Measurements from ENCODE around the gene UBE2S.
"Not testable (repeated sequence)": the region's sequence is repeated elsewhere in the genome, so short reads cannot be mapped to it uniquely, and the experiment has no call there.

The UBE2S gene

DNA sequence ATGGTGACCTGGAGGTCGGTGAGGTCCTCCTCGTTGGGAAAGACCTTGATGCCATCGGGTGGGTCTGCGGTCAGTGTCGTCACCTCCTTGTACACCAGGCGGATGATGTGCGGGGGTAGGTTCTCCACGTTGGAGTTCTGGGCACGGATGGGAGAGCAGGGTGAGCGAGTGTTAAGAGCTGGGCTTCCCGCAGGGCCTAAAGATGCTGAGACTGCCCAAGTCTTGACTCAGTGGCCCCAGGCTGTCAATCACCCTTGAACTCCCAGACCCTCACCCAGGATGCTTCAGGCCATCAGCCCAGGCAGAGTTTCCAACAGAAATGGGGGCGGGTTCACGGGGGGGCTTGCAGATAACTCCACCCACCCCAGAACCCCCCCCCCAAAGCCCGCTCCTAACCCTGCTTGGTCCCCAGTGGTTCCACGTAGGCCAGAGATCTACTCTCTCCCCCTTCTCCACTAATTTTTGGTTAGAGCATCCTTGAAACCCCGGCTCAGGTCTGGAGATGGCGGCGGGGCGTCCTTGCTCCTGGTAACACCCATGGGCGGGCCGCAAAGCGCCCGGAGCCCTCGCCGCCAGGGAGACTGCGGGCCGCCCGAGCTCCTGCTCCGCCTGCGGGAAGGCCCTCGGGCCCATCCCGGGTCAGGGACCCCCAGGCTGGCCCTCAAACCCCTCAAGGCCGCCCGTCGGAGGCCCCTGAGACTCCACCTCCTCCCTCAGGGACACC is 600 bp downstream of the UBE2S start:
- no peak for DNase-seq (ENCODE audit: low read depth in 2 of 2, low spot score in 1 of 2)

DNA sequence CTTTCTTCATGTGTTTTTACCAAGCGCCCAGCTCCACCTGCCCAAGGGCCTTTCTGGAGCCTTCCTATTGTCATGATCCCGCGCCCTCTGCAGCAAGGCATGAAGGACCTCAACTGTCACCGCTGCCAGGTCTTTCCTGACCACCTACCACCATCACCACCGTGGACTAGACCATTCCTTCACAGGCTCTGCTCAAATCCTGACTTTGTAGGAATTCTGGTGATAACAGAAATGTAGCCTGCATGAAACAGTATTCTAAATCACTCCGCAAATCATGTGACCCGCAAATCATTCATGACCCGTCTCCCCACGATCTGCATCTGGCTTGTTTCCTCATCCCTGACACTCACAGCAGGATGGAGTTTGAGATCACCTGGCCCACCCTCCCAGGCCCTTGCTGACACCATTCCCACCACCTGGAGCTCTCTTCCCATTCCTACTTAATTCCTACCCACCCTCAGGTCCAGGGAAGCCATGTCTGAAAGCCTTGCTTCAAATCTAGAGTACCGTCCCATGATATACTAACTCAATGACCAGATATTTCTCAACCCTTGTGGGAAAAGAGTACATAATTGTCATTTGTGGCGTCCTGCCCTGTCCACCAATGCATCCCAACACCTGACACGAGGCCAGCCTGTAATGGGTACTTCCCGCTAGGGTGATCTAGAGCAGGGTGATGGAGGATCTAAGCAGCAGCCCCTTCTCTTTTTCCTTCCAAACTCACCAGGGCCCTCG is 1.3 kb downstream of the UBE2S start:
- DNase-seq (ENCODE audit: low read depth in 2 of 2, low spot score in 1 of 2) = no peak

DNA sequence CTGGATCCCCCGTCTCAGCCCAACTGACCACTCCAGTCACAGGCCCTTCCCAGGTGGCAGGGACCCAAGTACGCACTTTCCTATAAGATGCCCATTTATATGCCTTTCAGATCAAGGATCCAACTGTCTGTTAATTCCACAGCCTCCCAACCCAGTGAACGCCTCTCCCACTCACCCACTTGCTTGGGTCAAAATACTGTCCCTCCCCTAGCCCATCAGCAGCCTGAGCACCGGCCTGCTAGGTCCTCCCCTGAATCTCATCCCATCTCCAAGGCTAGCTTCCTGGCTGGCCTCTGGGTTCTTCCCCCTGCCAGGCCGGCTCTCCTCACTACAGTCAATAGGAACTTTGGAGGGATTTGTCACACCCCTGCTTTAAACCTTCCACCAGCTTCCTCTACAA is 1.9 kb downstream of the UBE2S start:
- DNase-seq (ENCODE audit: low read depth in 2 of 2, low spot score in 1 of 2) = no peak

DNA sequence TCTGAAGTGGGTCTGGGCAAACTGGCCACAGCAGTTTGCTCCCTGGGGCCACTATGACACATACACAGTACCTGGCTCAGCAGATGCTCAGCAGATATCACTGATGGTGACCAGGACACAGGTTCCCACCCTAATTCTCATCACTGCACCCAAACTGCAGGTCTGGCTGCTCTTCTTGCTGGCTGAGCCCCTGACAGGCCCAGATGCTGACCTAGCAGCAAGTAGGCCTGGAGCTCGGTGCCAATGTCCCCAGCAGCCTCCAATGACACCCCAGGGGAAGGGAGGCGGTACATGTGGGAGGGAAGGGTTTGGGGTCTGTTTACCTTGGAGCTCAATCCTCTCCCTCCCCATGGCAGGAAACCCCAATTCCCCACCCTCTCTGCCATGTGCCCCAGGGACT is 5.1 kb downstream of the UBE2S start:
- no peak for DNase-seq (ENCODE audit: low read depth in 2 of 2, low spot score in 1 of 2)

DNA sequence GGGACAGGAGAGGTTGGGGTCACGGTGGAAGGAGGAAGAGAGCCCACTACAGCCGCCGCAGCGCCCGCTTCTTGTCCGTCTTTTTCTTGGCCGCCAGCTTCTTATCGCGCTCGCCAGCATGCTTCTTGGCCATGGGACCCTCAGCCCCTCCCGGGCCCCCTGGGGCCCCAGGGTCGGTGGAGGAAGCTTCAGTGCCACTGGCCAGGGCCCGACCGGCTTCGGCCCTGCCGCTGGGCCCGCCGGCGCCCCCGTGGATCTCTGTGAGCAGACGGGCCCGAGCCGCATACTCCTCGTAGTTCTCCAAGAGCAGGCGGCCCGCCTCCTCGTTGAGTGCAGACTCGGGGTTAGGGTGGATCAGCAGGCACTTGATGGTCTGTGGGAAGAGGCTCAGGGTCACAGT is 6.2 kb downstream of the UBE2S start:
- not testable (repeated sequence) for DNase-seq (ENCODE audit: low read depth in 2 of 2, low spot score in 1 of 2)

DNA sequence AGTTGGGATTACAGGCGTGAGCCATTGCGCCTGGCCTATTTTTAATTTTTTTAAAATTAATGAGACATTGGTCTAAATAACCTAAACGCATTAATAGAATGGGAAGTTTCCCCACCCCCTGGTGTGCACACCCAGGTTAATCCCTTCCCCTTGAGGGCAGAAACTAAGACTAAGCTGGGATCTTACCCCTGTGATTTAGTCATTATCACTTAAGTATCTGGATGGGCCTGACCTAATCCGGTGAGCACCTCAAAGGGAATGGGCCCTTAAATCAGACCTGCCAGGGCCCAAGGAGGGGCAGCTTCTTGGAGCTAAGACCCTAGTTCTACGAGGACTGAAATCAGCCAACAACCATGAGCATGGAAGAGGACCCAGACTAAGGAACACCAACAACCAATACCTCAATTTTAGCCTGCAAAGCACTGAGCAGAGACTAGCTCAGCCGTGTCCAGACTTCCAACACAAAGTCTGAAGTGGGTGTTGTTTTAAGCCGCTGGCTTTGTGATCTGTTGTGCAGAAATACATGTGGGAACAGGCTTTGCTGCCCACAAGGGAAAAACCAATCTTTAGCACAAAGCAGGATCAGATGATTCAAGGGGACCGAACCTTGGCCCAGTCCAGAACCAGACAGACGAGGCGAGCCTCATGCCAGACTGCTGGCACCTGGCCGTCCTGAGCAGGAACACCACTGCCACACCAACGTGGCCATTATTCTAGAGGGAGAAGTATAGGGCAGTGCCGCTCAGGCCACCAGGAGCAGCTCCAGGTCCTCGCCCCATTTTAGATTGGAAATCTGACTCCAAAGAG is 7.1 kb downstream of the UBE2S start:
- no peak for DNase-seq (ENCODE audit: low read depth in 2 of 2, low spot score in 1 of 2)

DNA sequence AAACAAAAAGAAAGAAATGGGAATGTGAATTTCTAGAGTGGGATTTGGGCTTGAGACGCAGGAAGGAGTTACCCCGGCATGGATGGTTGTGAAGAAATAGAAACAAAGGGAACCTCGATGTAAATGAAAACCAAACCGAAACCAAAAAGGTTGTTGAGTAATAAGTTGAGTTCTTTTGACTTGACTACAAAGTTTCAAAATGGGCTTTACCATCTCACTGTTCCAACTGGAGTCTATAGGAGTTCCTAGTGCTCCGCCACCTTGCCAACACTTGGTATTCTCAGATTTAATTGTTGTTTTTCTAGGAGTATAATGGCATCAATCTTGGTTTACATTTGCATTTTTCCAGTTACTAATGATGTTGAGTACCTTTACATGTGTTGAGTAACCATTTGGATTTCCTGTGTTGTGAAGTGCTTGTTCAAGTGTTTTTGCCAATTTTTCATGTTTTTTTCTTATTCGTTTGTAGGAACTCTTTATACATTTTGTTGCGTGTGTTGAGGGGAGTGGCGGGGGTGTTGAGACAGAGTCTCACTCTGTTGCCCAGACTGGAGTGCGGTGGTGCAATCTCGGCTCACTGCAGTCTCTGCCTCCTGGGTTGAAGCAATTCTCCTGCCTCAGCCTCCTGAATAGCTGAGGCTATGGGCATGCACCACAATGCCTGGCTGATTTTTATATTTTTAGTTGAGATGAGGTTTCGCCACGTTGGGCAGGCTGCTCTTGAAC is 9.2 kb downstream of the UBE2S start:
- DNase-seq (ENCODE audit: low read depth in 2 of 2, low spot score in 1 of 2) = no peak

DNA sequence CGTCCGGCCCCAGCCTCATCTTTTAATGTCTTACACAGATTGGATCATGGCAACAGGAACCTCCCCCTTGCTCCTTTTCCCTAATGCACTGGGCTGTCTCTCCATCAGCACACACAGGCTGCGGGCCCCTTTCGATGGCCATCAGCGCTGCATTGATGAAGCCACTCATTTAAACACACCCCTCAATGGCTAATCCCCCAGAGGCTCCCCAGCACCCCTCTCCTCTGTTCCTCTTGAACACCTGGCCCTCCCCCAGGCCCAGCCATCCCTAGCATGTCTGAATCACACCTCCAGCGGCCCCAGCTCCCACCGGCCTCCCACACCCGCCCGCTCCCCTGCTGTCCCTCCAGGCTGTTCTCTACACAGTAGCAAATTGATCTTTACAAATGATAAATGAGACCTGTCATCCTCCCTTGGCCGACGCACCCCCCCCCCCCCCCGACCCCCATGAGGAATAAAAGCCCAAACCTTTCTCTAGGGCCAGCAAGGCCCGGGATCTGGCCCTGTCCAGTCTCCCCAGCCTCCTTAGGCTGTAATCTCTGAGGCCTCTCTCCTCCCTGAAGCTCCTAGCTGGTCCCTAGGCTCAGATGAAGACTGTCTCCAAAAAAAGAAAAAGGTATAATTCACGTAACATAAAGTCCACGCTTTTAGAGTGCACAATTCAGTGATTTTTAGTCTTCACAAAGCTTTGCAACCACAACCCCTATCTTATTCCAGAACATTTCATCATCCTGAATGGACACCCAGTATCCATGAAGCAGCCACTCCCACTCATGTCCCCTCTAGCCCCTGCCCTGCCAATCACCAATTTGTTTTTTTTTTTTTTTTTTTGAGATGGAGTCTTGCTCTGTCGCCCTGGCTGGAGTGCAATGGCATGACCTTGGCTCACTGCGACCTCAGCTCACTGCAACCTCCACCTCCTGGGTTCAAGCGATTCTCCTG is 14.5 kb downstream of the UBE2S start:
- no peak for DNase-seq (ENCODE audit: low read depth in 2 of 2, low spot score in 1 of 2)

DNA sequence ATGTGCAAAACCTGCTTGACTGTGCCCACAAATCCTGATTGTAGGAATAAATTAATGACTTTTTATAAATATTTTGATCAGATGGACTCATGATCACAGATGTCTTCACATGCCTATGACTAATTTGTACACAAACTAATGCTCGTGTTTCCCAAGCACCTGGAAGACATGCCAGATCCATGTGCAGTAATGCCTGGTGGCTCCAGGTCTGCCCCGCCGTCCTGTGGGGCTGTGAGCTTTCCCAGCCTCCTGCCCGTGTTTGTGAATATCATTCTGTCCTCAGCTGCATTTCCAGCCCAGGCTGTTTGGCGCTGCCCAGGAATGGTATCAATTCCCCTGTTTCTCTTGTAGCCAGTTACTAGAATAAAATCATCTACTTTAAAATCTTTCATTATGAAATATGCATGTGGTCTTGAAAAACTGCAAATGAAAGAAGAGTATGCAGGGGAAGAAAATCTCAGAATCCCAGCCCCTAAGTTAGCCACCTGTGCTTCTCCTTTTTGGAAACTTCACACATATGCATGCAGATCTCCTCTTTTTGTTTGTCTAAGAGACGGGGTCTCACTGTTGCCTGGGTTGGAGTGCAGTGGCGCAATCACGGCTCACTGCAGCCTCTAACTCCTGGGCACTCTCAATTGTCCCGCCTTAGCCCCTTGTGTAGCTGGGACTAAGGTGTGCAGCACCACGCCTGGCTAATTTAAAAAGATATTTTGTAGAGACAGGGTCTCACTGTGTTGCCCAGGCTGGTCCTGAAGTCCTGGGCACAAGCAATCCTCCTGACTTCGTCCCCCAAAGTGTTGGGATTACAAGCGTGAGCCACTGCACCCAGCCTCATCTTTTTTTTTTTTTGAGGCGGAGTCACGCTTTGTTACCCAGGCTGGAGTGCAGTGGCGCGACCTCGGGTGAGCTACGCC is 15.6 kb downstream of the UBE2S start:
- DNase-seq (ENCODE audit: low read depth in 2 of 2, low spot score in 1 of 2) = no peak

DNA sequence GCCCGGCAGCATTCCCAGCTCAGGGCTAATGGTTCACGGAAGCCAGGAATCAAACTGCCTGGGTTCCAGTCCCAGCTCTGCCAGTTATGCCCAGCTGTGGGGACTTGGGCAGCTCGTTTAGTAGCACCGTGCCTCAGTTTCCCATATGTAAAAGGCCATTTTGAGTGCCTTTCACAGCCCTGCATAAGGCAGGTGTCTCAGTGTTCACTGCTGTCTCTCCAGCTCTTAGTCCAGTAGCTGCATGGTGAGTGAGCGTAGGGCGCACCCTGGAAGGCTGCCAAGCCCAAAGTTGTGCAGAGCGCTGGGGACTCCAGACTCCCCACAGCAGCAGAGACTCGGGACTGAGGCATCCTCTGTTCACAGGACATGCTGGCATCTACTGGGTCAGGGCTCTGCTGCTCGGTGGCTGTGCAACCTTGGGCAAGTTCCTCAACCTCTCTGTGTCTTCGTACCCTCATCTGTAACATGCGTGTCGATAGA is 16.4 kb downstream of the UBE2S start:
- DNase-seq (ENCODE audit: low read depth in 2 of 2, low spot score in 1 of 2) = no peak

DNA sequence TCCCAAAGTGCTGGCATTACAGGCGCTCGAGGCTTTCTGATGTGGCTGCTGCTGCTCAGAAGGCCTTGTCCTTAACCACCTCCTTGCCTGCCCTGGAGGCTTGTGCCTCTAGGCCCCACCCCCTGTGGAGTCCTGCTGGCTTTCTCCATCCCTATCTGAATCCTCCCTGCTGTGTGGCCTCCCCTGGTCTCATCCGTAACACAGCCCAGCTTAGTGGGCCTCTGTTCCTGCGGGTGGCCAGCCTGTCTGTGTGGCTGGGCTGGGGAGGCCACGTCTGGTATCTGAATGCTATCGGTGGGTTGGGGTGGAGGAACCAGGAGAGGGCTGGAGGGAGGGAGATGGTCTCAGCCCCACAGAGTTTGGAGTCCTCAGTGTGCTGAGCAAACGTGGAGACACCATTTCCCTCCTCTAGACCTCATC is 17.1 kb downstream of the UBE2S start:
- no peak for DNase-seq (ENCODE audit: low read depth in 2 of 2, low spot score in 1 of 2)

DNA sequence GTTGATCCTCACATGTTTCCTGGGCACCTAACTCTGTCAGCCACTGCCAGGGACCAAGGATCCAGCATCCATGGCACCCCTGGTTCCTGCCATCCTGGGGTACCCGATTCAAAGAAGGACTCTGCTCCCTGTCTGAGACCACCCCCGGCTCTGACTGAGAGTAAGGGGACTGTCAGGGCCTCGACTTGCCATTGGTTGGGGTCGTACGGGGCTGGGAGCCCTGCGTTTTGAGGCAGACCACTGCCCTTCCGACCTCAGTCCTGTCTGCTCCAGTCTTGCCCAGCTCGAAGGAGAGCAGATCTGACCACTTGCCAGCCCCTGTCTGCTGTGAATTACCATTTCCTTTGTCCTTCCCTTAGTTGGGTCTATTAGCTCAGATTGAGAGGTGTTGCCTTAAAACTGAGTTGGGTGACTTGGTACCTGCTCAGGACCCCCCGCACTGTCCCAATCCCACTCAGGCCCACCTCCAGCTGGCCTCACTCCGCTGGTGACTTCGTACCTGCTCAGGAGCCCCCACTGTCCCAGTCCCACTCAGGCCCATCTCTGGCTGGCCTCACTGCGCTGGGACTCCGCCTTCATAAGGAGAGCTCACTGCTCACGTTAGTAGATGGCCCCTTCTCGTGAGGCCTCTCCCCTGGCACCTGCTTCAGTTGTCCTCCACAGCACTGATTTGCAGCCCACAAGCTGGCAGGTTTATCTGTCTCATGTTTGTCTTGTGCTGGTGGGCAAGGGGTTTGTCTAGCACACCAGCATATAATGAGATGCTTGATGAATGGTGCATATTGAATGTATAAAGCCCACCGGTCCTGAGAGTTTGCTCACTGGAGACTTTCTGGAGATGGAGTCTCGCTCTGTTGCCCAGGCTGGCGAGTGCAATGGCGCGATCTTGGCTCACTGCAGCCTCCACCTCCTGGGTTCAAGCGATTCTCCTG is 17.9 kb downstream of the UBE2S start:
- no peak for DNase-seq (ENCODE audit: low read depth in 2 of 2, low spot score in 1 of 2)

DNA sequence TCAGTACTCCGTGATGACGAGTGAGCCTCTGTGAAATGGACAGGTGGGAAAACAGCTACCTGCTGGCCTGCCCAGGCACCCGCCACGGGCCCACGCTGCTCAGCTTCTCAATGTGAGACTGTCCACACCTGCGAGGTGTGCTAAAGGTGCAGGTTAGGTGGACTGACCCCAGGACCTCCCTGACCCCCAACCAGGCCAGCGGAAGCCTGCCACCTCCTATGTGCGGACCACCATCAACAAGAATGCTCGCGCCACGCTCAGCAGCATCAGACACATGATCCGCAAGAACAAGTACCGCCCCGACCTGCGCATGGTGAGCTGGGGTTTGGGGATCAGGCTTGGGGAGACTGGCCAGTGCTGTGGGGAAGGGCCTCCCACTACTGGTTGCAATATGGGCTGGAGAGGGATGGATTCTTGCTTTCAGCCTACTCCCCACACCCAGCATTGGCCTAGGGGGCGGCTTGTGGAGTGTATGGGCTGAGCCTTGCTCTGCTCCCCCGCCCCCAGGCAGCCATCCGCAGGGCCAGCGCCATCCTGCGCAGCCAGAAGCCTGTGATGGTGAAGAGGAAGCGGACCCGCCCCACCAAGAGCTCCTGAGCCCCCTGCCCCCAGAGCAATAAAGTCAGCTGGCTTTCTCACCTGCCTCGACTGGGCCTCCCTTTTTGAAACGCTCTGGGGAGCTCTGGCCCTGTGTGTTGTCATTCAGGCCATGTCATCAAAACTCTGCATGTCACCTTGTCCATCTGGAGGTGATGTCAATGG is 19.7 kb downstream of the UBE2S start:
- DNase-seq (ENCODE audit: low read depth in 2 of 2, low spot score in 1 of 2) = no peak

DNA sequence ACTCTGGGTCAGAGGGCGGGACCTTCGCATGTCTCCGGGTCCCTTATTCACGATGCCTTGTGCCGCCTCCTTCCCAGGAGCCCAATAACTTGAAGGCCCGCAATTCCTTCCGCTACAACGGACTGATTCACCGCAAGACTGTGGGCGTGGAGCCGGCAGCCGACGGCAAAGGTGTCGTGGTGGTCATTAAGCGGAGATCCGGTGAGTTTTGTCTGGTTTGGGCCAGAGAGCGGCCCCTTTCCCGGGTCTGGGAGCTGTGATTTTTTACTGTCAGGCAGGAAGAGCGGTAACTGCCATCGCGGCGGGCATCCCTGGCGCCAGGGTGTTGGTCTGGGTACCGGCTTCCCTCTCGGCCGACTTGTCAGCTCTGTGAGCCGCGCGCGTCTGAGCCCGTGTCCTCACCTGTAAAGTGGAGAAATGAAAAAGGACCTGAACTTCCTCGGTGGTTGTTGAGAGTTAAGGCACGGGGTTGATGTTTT is 21.1 kb downstream of the UBE2S start:
- DNase-seq (ENCODE audit: low read depth in 2 of 2, low spot score in 1 of 2) = no peak

DNA sequence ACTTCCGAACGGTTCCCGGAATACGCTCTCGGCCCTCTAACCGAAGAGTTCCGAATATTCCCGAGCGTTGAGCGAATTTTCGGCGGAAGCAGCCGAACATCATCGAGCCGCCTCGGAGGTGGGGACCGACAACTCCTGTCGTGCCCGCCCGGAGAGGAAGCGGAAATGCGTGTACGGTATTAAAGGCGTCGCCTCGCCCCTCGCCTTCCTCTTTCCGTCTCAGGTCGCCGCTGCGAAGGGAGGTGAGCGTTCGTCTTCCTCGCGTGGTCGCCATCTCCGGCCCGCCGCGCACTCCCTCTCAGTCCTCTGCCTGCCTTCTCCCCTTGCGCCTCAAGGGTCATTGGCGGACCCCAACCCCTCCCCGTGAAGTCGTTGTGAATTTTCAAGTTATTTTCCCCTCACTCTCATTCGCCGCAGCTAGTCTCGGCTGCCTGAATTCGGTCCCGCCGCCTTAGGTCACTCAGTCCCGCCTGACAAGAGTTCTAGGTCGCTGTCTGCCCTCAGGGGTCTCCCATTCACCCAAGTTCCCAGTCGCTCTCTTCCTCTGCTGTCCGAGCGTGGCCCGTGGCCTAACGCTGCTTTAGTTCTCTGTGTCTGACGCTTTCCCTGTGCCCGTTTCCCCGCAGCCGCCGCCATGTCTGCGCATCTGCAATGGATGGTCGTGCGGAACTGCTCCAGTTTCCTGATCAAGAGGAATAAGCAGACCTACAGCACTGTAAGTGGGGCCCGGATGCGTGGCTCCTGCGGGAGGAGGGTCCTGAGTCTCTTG is 21.7 kb downstream of the UBE2S start, which contains the start of gene RPL28:
TSS of gene RPL28 (plus strand) at position 209 of the 769 bp plus-strand sequence. CDS start at position 635, 426 bp downstream.
- peak; percentile 94 to 96 for DNase-seq (ENCODE audit: low read depth in 2 of 2, low spot score in 1 of 2)
